HUES6 (cell line): ENCODE data around the gene PRDM15.

Source experiments
- H3K27ac ChIP-seq: 2 replicates; pipeline ENCODE4 v1.7.0; 2013; ENCODE audit warnings: low read depth, mild to moderate bottlenecking, low read length, inconsistent platforms
- H3K27me3 ChIP-seq: 2 replicates; pipeline ENCODE4 v1.6.1; 2013; ENCODE audit warnings: low read length; ENCODE audit not compliant: control insufficient read depth, insufficient read depth
- H3K36me3 ChIP-seq: 2 replicates; pipeline ENCODE4 v1.6.1; 2013; ENCODE audit warnings: low read length; ENCODE audit not compliant: control insufficient read depth, insufficient read depth
- H3K4me1 ChIP-seq: 2 replicates; pipeline ENCODE4 v1.6.1; 2013; ENCODE audit warnings: low read length; ENCODE audit not compliant: control insufficient read depth, insufficient read depth
- H3K4me3 ChIP-seq: 2 replicates; pipeline ENCODE4 v1.5.1; 2013; ENCODE audit warnings: low read depth, low read length
- H3K9ac ChIP-seq: one replicate; pipeline ENCODE4 v1.6.1; 2013; ENCODE audit warnings: mild to moderate bottlenecking, low read length
- H3K9me3 ChIP-seq: 2 replicates; pipeline ENCODE4 v1.6.1; 2013; ENCODE audit warnings: low read depth, low read length; ENCODE audit not compliant: control insufficient read depth, insufficient read depth

PRDM15 gene

DNA sequence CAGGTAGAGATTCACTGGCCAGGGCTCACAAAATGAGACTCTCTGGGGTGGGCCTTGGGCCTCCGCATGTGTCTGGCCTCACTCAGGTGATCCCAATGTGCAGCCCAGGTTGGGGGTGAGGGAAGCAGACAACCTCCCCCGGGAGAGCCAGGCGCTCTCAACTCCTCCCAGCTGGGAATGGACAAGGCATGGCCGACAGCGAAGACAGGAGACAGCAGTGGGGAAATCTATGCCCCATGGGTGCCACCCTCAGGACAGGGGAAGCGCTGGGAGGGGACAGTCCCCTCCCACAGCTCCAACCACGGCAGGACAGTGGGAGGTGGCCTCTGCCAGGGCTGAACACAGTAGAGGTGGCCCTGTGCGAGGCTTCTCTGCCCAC, 47.7 kb downstream of the PRDM15 start:
- Histone ChIP-seq H3K9me3 (no peaks in the 10 kb centered on the region), H3K9ac (no peak overlapping the region), H3K27me3 (no peaks in the 10 kb centered on the region), H3K4me1 (peaks cover 13% of the 10 kb centered on the region), H3K4me3 (no peak overlapping the region), H3K27ac (no peak overlapping the region), H3K36me3 (peaks cover 12% of the 10 kb centered on the region)

GRCh38 chr21:41830764-41831452, 48.2 kb downstream of the PRDM15 start:
- no peak overlapping the region for H3K4me3 ChIP-seq
- H3K36me3 ChIP-seq = peaks cover 10% of the 10 kb centered on the region
- H3K9ac ChIP-seq = no peak overlapping the region
- H3K9me3 ChIP-seq = no peaks in the 10 kb centered on the region
- no peak overlapping the region for H3K27ac ChIP-seq
- no peaks in the 10 kb centered on the region for H3K27me3 ChIP-seq
- peaks cover 7% of the 10 kb centered on the region for H3K4me1 ChIP-seq

GRCh38 chr21:41830145-41830707, 48.9 kb downstream of the PRDM15 start:
- Histone ChIP-seq H3K9ac (no peak overlapping the region), H3K27ac (no peak overlapping the region), H3K9me3 (no peaks in the 10 kb centered on the region), H3K36me3 (peaks cover 10% of the 10 kb centered on the region), H3K4me3 (no peak overlapping the region), H3K4me1 (peaks cover 1% of the 10 kb centered on the region), H3K27me3 (no peaks in the 10 kb centered on the region)

DNA sequence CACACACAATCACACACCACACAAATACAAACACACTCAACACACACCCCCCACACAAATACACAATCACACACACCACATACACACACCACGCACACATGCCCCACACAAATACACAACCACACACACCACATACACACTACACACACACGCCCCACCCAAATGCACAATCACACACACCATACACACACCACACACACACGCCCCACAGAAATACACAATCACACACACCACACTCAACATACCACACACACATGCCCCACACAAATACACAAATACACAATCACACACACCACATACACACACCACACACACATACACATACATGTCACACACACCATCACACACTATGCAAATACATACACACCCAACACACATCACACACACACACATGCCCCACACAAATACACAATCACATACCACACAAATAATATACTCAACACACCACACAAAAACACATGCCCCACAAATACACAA, 50.2 kb downstream of the PRDM15 start:
- Histone ChIP-seq H3K36me3 (peaks cover 13% of the 10 kb centered on the region), H3K4me3 (no peak overlapping the region), H3K27me3 (no peaks in the 10 kb centered on the region), H3K9ac (no peak overlapping the region), H3K9me3 (no peaks in the 10 kb centered on the region), H3K4me1 (no peaks in the 10 kb centered on the region), H3K27ac (no peak overlapping the region)

GRCh38 chr21:41827951-41828883, 50.9 kb downstream of the PRDM15 start:
- no peaks in the 10 kb centered on the region for H3K27me3 ChIP-seq
- no peak overlapping the region for H3K27ac ChIP-seq
- peaks cover 17% of the 10 kb centered on the region for H3K36me3 ChIP-seq
- H3K9ac ChIP-seq = no peak overlapping the region
- H3K4me3 ChIP-seq = no peak overlapping the region
- H3K9me3 ChIP-seq = no peaks in the 10 kb centered on the region
- no peaks in the 10 kb centered on the region for H3K4me1 ChIP-seq

DNA sequence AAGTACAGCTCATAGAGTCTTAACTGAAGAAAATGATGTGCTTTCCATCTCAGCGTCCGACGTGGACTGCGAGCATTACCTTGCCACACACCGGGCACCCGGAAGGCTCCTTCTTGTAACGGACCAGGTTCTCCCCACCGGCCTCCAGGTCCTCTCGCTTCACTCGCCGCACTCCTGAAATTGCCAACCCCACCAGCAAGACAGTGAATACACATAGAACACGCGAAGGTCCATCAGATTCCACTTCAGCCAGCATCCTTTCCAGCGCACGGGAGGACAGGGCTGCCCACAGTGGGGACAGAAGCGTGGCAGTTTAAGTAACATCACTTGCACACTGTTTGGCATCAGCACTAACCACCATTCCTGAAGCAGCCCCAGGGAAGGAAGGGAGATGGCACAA, 53.3 kb downstream of the PRDM15 start:
- H3K9me3 ChIP-seq = no peaks in the 10 kb centered on the region
- H3K27ac ChIP-seq = no peak overlapping the region
- H3K4me3 ChIP-seq = no peak overlapping the region
- no peak overlapping the region for H3K9ac ChIP-seq
- peaks cover 20% of the 10 kb centered on the region for H3K36me3 ChIP-seq
- H3K27me3 ChIP-seq = no peaks in the 10 kb centered on the region
- H3K4me1 ChIP-seq = no peaks in the 10 kb centered on the region

- H3K36me3 ChIP-seq = peaks cover 20% of the 10 kb centered on the region
- no peak overlapping the region for H3K4me3 ChIP-seq
- no peaks in the 10 kb centered on the region for H3K9me3 ChIP-seq
- H3K4me1 ChIP-seq = no peaks in the 10 kb centered on the region
- H3K27ac ChIP-seq = no peak overlapping the region
- no peaks in the 10 kb centered on the region for H3K27me3 ChIP-seq
- no peak overlapping the region for H3K9ac ChIP-seq
Measured at GRCh38 chr21:41825216-41825615, 53.9 kb downstream of the PRDM15 start.

DNA sequence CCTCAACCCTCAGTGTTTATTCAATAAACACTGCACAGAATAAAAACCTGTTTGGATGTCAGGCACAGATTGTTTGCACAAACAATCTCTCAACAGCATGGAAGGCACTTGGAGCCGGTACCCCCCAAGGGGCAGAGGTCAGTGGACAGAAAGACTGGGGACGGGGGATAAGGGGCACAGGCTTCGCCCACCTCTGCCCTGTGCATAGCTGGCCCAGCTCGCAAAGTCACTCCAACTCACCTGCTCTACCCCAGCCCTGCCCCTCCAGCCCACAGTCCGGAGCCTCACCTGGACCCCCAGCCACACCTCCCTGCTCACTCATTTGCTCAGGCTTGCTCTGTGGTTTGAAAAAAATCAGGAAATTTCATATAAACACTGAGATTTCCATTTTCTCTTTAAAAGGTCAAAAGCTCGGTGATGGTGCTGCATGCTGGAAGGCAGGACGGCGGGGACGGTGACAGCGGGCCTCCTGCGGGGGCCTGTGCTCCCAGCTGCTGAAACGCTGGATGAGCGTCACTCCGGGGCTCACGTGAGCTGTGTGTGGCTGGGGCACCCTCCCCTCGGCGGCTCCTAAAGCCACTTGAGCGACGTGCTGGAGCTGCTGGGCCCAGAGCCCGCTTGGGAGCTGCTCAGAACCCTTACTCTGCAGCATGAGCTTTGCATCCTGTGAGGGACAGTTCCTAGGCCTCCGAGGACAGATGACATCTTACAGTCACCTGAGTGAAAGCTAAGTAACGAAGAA, 54.5 kb downstream of the PRDM15 start:
- Histone ChIP-seq H3K9ac (no peak overlapping the region), H3K36me3 (peaks cover 20% of the 10 kb centered on the region), H3K4me1 (no peaks in the 10 kb centered on the region), H3K27me3 (no peaks in the 10 kb centered on the region), H3K9me3 (no peaks in the 10 kb centered on the region), H3K27ac (no peak overlapping the region), H3K4me3 (no peak overlapping the region)

GRCh38 chr21:41823906-41824305, 55.2 kb downstream of the PRDM15 start:
- Histone ChIP-seq H3K27me3 (no peaks in the 10 kb centered on the region), H3K4me3 (no peak overlapping the region), H3K9me3 (no peaks in the 10 kb centered on the region), H3K27ac (no peak overlapping the region), H3K4me1 (no peaks in the 10 kb centered on the region), H3K36me3 (peaks cover 22% of the 10 kb centered on the region), H3K9ac (no peak overlapping the region)

- H3K9ac ChIP-seq = no peak overlapping the region
- H3K27me3 ChIP-seq = no peaks in the 10 kb centered on the region
- H3K9me3 ChIP-seq = no peaks in the 10 kb centered on the region
- no peaks in the 10 kb centered on the region for H3K4me1 ChIP-seq
- no peak overlapping the region for H3K27ac ChIP-seq
- no peak overlapping the region for H3K4me3 ChIP-seq
- H3K36me3 ChIP-seq = peaks cover 25% of the 10 kb centered on the region
Measured at GRCh38 chr21:41823166-41823565, 56.0 kb downstream of the PRDM15 start.
